Esophagus squamous epithelium (tissue), 4 donors: ENCODE measurements around the gene CEP63.

Experiments
- POLR2A ChIP-seq, 4 donors: fragments of 450-650 bp; IDR thresholded peaks; one replicate each; pipeline ENCODE4 v1.6.1; 2017; ENCODE audit warnings: antibody characterized with exemption in 4 of 4, mild to moderate bottlenecking in 4 of 4, moderate library complexity in 3 of 4
- TF ChIP-seq, protein P1 (sequence below), 6 experiments: fragments of 450-650 bp in 4 of 6; fragments of 200-600 bp in 2 of 6; sonication (generic) in 2 of 6; IDR thresholded peaks; one replicate each; pipeline ENCODE4 v1.5.1; 2016 to 2019; ENCODE audit warnings: antibody characterized with exemption in 6 of 6, mild to moderate bottlenecking in 4 of 6, moderate library complexity in 4 of 6

DNA sequence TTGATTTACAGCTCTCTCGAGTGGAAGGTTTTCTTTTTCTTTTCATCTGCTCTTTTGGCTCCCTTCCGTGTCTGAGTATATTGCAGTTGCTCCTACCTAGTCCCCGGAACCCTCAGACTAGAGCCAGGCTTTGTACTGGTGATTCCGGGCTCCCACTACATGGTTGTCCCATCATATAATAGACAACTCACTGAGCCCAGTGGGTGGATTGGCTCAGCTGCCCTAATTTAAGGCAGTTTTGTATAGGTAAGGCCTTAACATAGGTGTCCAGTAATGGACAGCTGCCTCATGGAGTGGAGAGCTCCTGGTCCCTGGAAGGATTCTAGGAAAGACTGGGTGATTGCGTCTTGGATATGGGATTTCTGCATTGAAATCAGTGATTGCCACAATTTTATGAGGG is 106.9 kb downstream of the CEP63 start:
- TF ChIP-seq, protein P1, sequence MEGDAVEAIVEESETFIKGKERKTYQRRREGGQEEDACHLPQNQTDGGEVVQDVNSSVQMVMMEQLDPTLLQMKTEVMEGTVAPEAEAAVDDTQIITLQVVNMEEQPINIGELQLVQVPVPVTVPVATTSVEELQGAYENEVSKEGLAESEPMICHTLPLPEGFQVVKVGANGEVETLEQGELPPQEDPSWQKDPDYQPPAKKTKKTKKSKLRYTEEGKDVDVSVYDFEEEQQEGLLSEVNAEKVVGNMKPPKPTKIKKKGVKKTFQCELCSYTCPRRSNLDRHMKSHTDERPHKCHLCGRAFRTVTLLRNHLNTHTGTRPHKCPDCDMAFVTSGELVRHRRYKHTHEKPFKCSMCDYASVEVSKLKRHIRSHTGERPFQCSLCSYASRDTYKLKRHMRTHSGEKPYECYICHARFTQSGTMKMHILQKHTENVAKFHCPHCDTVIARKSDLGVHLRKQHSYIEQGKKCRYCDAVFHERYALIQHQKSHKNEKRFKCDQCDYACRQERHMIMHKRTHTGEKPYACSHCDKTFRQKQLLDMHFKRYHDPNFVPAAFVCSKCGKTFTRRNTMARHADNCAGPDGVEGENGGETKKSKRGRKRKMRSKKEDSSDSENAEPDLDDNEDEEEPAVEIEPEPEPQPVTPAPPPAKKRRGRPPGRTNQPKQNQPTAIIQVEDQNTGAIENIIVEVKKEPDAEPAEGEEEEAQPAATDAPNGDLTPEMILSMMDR (IDR thresholded peaks at IDR 0.05): no peak
- no peak for TF ChIP-seq POLR2A (IDR thresholded peaks at IDR 0.05)
